LNCaP clone FGC (cell line): ENCODE results near the gene VENTX.
A peak's percentile ranks its signal among the peaks of the same experiment; 100 is the strongest.

ENCODE experiments used
- DNase-seq: peaks from one replicate; pipeline ENCODE4 v3.0.0-alpha.2; 2011; ENCODE audit warnings: low read depth
- H3K4me3 ChIP-seq: 2 replicates; pipeline ENCODE4 v1.5.1; 2011; ENCODE audit warnings: mild to moderate bottlenecking, low read depth, low read length, control low read depth
- TF ChIP-seq, protein P1 (sequence below): IDR thresholded peaks from 2 replicates; pipeline ENCODE4 v1.5.1; 2012; ENCODE audit warnings: mild to moderate bottlenecking; ENCODE audit not compliant: control insufficient read depth, insufficient read depth; ENCODE audit errors: extremely low read depth

The VENTX gene

DNA sequence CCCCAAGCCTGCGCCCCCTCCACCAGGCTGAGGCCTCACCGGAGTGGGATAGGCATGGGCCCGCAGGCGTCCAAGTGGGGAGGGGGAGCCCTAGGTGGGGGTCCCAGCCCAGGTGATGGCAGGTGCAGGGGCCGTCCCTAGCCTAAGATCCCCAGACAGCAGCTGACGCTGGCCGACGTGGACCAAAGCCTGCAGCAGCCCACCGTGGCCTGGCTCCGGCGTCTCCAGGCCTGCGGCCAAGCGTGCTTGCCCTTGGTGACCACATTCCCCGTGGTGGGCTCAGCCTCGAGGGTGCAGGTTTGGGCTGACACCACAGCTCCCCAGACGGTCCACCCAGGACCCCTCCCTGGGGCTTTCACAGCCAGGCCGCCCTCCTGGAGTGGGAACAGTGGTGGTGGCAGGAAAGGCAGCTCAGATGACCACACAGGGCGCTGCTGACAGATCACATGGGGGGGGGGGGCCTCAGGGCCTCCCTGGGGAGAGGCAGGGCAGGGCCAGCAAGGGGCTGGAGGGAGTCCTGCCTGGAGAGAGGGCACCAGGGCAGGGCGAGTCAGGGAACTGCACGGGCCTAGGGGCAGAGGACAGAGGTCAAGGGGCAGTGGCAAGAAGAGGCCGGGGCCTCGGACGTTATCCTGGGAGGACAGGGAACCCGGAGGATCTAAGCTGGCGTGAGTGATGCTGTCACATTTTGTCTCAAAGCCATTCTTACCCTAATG is 39.8 kb downstream of the VENTX start:
- TF ChIP-seq, protein P1, sequence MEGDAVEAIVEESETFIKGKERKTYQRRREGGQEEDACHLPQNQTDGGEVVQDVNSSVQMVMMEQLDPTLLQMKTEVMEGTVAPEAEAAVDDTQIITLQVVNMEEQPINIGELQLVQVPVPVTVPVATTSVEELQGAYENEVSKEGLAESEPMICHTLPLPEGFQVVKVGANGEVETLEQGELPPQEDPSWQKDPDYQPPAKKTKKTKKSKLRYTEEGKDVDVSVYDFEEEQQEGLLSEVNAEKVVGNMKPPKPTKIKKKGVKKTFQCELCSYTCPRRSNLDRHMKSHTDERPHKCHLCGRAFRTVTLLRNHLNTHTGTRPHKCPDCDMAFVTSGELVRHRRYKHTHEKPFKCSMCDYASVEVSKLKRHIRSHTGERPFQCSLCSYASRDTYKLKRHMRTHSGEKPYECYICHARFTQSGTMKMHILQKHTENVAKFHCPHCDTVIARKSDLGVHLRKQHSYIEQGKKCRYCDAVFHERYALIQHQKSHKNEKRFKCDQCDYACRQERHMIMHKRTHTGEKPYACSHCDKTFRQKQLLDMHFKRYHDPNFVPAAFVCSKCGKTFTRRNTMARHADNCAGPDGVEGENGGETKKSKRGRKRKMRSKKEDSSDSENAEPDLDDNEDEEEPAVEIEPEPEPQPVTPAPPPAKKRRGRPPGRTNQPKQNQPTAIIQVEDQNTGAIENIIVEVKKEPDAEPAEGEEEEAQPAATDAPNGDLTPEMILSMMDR = no peak
- no peak for DNase-seq
- H3K4me3 ChIP-seq = no peak overlapping the region

DNA sequence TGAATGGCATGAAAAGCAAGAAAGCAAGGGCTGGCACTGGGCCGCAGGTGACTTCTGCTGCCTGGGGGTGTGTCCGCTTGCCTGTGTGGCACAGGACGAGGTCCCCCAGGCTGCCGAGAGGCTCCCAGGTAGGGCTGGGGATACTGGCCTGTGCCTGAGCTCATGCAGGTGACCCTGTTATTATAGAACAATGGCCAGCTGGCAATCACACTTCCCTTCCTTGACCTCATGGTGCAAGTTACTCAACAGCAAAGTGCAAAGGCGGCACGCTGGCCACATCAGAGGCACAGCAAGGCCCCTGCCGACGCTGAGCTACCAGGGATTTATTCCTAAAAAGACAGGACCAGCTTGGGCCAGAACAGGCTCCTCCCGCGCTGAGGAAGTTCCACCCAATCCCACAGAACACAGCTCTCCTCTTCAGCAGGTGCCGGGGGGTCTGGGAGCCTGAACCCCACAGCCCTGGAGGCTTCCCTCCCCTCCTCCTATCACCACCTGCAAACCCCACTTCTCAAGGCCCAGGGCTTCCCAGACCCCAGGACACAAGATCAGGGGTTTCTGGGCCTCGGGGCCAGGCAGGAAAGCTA is 40.4 kb downstream of the VENTX start:
- TF ChIP-seq, protein P1 = no peak
- H3K4me3 ChIP-seq = no peak overlapping the region
- DNase-seq = no peak

DNA sequence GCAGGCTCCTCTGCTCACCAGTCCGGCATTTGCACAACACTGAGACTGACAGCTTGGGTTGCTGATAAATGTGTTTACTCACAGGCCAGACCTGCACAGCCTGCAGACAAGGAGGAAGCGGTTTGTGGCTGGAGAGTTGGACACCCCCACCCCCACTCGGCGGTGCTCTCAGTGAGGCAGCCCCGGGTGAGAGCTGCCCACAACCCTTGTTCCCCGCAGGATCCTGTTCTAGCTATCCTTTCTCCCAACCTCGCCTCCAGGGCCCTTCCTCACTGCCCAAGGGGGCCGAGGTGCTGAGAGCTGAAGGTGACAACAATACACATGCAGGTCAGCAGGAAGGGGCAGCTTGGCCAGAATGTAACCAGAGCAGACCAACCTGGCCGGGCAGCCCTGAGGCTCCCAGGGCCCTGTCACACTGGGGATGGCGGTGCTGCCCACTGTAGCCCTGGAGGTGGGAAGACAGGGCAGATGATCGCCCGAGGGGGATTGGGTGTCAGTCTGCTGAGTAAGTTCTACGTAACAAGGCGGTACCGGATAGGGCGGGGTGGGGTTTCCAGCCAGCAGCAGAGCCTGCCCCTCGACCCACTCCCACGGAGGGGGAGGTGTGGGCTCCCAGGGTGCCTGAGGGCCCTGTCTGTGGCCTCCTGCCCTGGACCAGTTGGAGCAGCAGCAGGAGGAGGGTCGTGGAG is 41.1 kb downstream of the VENTX start:
- no peak overlapping the region for H3K4me3 ChIP-seq
- peak; percentile 25 for DNase-seq
- TF ChIP-seq, protein P1 = no peak

DNA sequence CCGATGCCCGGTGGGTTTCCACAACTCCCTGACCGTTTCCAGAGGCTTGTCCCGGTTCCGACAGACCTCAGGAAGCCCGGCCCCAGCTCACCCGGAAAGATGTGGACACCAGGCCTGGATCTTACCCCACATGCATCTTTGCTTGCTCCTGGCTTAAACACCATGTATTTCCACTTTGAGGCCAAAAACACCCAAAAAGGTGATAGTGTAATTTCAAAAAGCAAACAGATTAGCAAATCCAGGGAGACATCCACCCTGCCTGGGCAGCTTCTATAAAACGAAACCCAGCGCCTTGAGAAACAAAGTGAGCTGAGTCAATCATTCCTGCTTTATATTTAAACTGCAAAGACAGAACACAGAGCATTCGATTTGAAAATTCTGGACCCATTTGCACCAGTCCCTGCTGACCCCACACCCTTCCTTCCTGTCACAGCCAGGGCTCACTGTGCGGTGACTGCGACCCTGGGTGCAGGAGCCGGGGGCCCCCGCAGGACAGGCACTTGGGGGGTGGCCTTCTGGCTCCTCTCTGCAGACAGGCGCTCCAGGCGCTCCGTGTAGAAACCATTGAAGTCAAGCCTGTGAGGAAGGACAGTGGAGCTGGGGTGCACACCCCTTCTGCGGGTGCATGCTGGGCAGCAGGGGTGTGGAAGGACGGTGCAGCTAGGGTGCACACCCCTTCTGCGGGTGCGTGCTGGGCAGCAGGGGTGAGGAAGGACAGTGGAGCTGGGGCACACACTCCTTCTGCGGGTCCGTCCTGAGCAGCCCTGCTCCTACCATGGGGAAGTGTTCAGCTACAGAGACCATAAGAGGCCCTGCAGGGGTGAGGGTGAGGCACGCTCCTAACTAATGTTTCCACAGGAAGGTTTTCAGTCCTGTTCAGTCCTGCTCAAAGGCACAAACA is 41.9 kb downstream of the VENTX start:
- TF ChIP-seq, protein P1 = no peak
- no peak for DNase-seq
- H3K4me3 ChIP-seq = no peak overlapping the region

DNA sequence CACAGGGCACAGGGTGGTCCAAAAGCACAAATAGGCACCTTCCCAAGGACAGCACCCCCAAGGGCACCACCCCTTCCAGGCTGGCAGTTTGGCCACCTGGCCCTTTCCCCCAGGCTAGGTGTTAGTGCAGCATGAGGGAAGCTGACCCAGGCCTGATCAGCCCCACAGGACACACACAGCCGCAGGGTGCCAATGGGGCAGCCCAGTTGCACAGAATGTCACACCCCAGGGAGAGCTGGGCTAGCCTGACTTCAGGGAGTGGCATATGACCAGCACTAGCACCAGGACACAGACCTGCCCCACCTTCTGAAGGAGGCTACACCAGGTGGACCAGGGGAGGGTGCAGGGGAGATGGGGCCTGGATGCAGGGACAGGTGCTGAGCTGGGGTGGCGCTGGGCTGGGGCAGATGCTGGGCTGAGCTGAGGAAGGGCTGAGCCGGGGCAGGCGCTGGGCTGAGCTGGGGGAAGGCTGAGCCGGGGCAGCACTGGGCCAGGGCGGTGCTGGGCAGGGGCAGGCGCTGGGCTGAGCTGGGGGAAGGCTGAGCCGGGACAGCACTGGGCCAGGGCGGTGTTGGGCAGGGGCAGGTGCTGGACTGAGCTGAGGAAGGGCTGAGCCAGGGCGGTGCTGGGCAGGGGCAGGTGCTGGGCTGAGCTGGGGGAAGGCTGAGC is 42.9 kb downstream of the VENTX start:
- H3K4me3 ChIP-seq = no peak overlapping the region
- TF ChIP-seq, protein P1 = no peak
- no peak for DNase-seq

DNA sequence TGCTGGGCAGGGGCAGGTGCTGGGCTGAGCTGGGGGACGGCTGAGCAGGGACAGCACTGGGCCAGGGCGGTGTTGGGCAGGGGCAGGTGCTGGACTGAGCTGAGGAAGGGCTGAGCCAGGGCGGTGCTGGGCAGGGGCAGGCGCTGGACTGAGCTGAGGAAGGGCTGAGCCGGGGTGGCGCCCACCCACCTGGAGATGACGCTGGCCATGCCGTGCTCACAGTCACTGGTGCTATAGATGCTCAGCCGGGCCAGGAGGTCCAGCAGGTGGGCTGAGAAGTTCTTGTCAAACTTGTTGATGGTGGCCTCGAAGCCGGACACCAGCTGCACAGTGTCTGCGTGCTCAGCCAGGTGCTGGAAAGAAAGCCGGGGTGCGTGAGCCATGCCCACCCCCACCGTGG is 43.4 kb downstream of the VENTX start:
- TF ChIP-seq, protein P1 = no peak
- no peak overlapping the region for H3K4me3 ChIP-seq
- no peak for DNase-seq
